GM23338 (cell line): ENCODE results near the gene MUC21. TPM values are rescaled to one million over a fixed set of nuclear protein-coding genes. Genes with fewer than 3 reads are reported as not detected.

Source experiments
- ATAC-seq: fragments of 200-7000 bp; cut with Tn5 transposase; 3 replicates; pipeline ENCODE4 v1.9.1; 2020
- DNase-seq: peaks from one replicate; pipeline ENCODE4 v3.0.0-alpha.2; 2015; ENCODE audit warnings: low spot score
- H2AFZ ChIP-seq: fragments of 200-600 bp; sonication (generic); 2 replicates; pipeline ENCODE4 v1.8.0; 2016; ENCODE audit warnings: antibody characterized with exemption, mild to moderate bottlenecking, moderate library complexity
- H3F3A ChIP-seq: fragments of 200-600 bp; sonication (generic); replicated peaks from 2 replicates; pipeline ENCODE4 v1.8.0; 2017; ENCODE audit warnings: antibody characterized with exemption, mixed run types, low read depth
- H3K27ac ChIP-seq: fragments of 200-600 bp; sonication (generic); 2 replicates; pipeline ENCODE4 v1.6.1; 2016; ENCODE audit warnings: low read depth
- H3K27me3 ChIP-seq: fragments of 200-600 bp; sonication (generic); 2 replicates; pipeline ENCODE4 v1.8.0; 2016; ENCODE audit warnings: mild to moderate bottlenecking, mixed run types, moderate library complexity; ENCODE audit not compliant: insufficient read depth
- H3K36me3 ChIP-seq: fragments of 200-600 bp; sonication (generic); 2 replicates; pipeline ENCODE4 v1.8.0; 2016; ENCODE audit warnings: mild to moderate bottlenecking; ENCODE audit not compliant: insufficient read depth
- H3K4me1 ChIP-seq: fragments of 200-600 bp; sonication (generic); 2 replicates; pipeline ENCODE4 v1.8.0; 2016; ENCODE audit warnings: mild to moderate bottlenecking, moderate library complexity; ENCODE audit not compliant: insufficient read depth
- H3K4me2 ChIP-seq: fragments of 200-600 bp; sonication (generic); 2 replicates; pipeline ENCODE4 v1.7.1; 2017; ENCODE audit warnings: mixed run types
- H3K4me3 ChIP-seq: fragments of 200-600 bp; sonication (generic); 2 replicates; pipeline ENCODE4 v1.6.1; 2016; ENCODE audit warnings: mixed run types
- H3K79me2 ChIP-seq: fragments of 200-600 bp; sonication (generic); replicated peaks from 2 replicates; pipeline ENCODE4 v1.8.0; 2017; ENCODE audit warnings: mild to moderate bottlenecking; ENCODE audit not compliant: insufficient read depth
- H3K9me2 ChIP-seq: fragments of 200-600 bp; sonication (generic); 2 replicates; pipeline ENCODE4 v1.8.0; 2017; ENCODE audit not compliant: insufficient read depth
- H4K20me1 ChIP-seq: fragments of 200-600 bp; sonication (generic); replicated peaks from 2 replicates; pipeline ENCODE4 v1.8.0; 2017; ENCODE audit warnings: mild to moderate bottlenecking; ENCODE audit not compliant: insufficient read depth
- H3K27ac Mint-ChIP-seq: 2 replicates; pipeline ENCODE4 v1.8.0; 2020; ENCODE audit warnings: inconsistent platforms, mild to moderate bottlenecking, moderate library complexity, mixed read lengths
- H3K27me3 Mint-ChIP-seq: 3 replicates; pipeline ENCODE4 v1.8.0; 2022; ENCODE audit warnings: low read depth, mild to moderate bottlenecking, moderate library complexity, mixed read lengths, inconsistent platforms; ENCODE audit not compliant: insufficient read depth, poor library complexity
- H3K36me3 Mint-ChIP-seq: 3 replicates; pipeline ENCODE4 v1.8.0; 2021; ENCODE audit warnings: low read depth, mild to moderate bottlenecking, inconsistent platforms, moderate library complexity, mixed read lengths
- H3K4me1 Mint-ChIP-seq: 3 replicates; pipeline ENCODE4 v1.8.0; 2020; ENCODE audit warnings: mild to moderate bottlenecking, inconsistent platforms, mixed read lengths
- H3K4me3 Mint-ChIP-seq: 3 replicates; pipeline ENCODE4 v1.8.0; 2021; ENCODE audit warnings: moderate library complexity, mild to moderate bottlenecking, inconsistent platforms, mixed read lengths
- H3K9me3 Mint-ChIP-seq: 3 replicates; pipeline ENCODE4 v1.8.0; 2020; ENCODE audit warnings: moderate library complexity, mild to moderate bottlenecking, inconsistent platforms, mixed read lengths
- CREB1 ChIP-seq: fragments of 250-450 bp; sonication (Bioruptor Pico); IDR thresholded peaks from 2 replicates; pipeline ENCODE4 v1.5.0; 2020; ENCODE audit warnings: low read depth, mild to moderate bottlenecking, moderate library complexity
- EZH2 ChIP-seq: fragments of 200-600 bp; sonication (generic); IDR thresholded peaks from one replicate; pipeline ENCODE4 v1.8.0; 2017; ENCODE audit warnings: antibody characterized with exemption, mild to moderate bottlenecking, low read depth; ENCODE audit not compliant: unreplicated experiment
- JUNB ChIP-seq: IDR thresholded peaks from one replicate; pipeline ENCODE4 v1.6.1; 2016; ENCODE audit warnings: antibody characterized with exemption; ENCODE audit not compliant: unreplicated experiment
- NANOG ChIP-seq: IDR thresholded peaks from 2 replicates; pipeline ENCODE4 v1.6.1; 2016; ENCODE audit warnings: antibody characterized with exemption, borderline replicate concordance
- STAT1 ChIP-seq: IDR thresholded peaks from one replicate; pipeline ENCODE4 v1.6.1; 2016; ENCODE audit warnings: antibody characterized with exemption; ENCODE audit not compliant: unreplicated experiment
- ZNF114 ChIP-seq: fragments of 250-450 bp; sonication (Bioruptor Pico); IDR thresholded peaks from 2 replicates; pipeline ENCODE4 v1.5.0; 2020; ENCODE audit warnings: mild to moderate bottlenecking, moderate library complexity
- ZNF331 ChIP-seq: fragments of 250-450 bp; sonication (Bioruptor Pico); IDR thresholded peaks from 2 replicates; pipeline ENCODE4 v1.5.0; 2020; ENCODE audit warnings: low read depth, mild to moderate bottlenecking, moderate library complexity
- ZNF462 ChIP-seq: fragments of 250-450 bp; sonication (Bioruptor Pico); IDR thresholded peaks from 2 replicates; pipeline ENCODE4 v1.5.0; 2020; ENCODE audit warnings: mild to moderate bottlenecking, moderate library complexity
- polyA plus RNA-seq: library from polyadenylated mRNA; unstranded; fragments of >200 nt; fragmentation: Nextera tagmentation; extraction: Ambion mirVana; gene quantifications from 2 replicates; pipeline ENCODE4 v1.2.1, GENCODE V29; 2016
- total RNA-seq: library from RNA; depleted of rRNA; stranded (reverse); fragments of >200 nt; shearing (Covaris generic); gene quantifications from 2 replicates; pipeline ENCODE4 v1.2.3, GENCODE V29; 2014
- TF ChIP-seq, protein P1 (sequence below): IDR thresholded peaks from 2 replicates; pipeline ENCODE4 v1.6.1; 2016; ENCODE audit warnings: antibody characterized with exemption
- TF ChIP-seq, protein P2 (sequence below): IDR thresholded peaks from one replicate; pipeline ENCODE4 v1.6.1; 2018; ENCODE audit warnings: antibody characterized with exemption; ENCODE audit not compliant: unreplicated experiment

The MUC21 gene
- total and polyA plus RNA-seq, 2 experiments from 2014 or later = not detected

- ATAC-seq = no peak
- H3K4me3 Mint-ChIP-seq = no peak overlapping the region
- no peaks in the 10 kb centered on the region for H3K9me3 Mint-ChIP-seq
- no peak overlapping the region for H3K27ac Mint-ChIP-seq
- no peak for DNase-seq
- peaks cover 4% of the 10 kb centered on the region for H3K27me3 Mint-ChIP-seq
- Histone ChIP-seq H3K27me3 (no peaks in the 10 kb centered on the region), H3K36me3 (no peaks in the 10 kb centered on the region), H3F3A (no peaks in the 10 kb centered on the region), H2AFZ (no peak overlapping the region), H3K4me3 (no peak overlapping the region), H3K4me2 (no peak overlapping the region), H4K20me1 (no peaks in the 10 kb centered on the region), H3K27ac (no peak overlapping the region), H3K4me1 (no peaks in the 10 kb centered on the region; the same call in 1 of the 2 replicates), H3K79me2 (no peaks in the 10 kb centered on the region), H3K9me2 (peaks cover 5% of the 10 kb centered on the region; the same call in 1 of the 2 replicates)
- no peaks in the 10 kb centered on the region for H3K36me3 Mint-ChIP-seq
- H3K4me1 Mint-ChIP-seq = no peaks in the 10 kb centered on the region
- TF ChIP-seq ZNF331 (CRISPR knock-in tag) = no peak
- TF ChIP-seq NANOG = no peak
- TF ChIP-seq CREB1 (CRISPR knock-in tag) = no peak
- no peak for TF ChIP-seq ZNF114 (CRISPR knock-in tag)
- TF ChIP-seq, protein P1, sequence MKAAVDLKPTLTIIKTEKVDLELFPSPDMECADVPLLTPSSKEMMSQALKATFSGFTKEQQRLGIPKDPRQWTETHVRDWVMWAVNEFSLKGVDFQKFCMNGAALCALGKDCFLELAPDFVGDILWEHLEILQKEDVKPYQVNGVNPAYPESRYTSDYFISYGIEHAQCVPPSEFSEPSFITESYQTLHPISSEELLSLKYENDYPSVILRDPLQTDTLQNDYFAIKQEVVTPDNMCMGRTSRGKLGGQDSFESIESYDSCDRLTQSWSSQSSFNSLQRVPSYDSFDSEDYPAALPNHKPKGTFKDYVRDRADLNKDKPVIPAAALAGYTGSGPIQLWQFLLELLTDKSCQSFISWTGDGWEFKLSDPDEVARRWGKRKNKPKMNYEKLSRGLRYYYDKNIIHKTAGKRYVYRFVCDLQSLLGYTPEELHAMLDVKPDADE = no peak
- TF ChIP-seq, protein P2, sequence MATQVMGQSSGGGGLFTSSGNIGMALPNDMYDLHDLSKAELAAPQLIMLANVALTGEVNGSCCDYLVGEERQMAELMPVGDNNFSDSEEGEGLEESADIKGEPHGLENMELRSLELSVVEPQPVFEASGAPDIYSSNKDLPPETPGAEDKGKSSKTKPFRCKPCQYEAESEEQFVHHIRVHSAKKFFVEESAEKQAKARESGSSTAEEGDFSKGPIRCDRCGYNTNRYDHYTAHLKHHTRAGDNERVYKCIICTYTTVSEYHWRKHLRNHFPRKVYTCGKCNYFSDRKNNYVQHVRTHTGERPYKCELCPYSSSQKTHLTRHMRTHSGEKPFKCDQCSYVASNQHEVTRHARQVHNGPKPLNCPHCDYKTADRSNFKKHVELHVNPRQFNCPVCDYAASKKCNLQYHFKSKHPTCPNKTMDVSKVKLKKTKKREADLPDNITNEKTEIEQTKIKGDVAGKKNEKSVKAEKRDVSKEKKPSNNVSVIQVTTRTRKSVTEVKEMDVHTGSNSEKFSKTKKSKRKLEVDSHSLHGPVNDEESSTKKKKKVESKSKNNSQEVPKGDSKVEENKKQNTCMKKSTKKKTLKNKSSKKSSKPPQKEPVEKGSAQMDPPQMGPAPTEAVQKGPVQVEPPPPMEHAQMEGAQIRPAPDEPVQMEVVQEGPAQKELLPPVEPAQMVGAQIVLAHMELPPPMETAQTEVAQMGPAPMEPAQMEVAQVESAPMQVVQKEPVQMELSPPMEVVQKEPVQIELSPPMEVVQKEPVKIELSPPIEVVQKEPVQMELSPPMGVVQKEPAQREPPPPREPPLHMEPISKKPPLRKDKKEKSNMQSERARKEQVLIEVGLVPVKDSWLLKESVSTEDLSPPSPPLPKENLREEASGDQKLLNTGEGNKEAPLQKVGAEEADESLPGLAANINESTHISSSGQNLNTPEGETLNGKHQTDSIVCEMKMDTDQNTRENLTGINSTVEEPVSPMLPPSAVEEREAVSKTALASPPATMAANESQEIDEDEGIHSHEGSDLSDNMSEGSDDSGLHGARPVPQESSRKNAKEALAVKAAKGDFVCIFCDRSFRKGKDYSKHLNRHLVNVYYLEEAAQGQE = no peak
- TF ChIP-seq JUNB = no peak
- TF ChIP-seq ZNF462 (CRISPR knock-in tag) = no peak
- no peak for TF ChIP-seq EZH2
- no peak for TF ChIP-seq STAT1
Observed at GRCh38 chr6:31038559-31038958, 55.0 kb downstream of the MUC21 start.
